GM23338 (cell line): ENCODE data around the gene GRIK4. TPM values are rescaled to one million over a fixed set of nuclear protein-coding genes. Genes with fewer than 3 reads are reported as not detected.

Source experiments
- ATAC-seq: fragments of 200-7000 bp; cut with Tn5 transposase; 3 replicates; pipeline ENCODE4 v1.9.1; 2020
- DNase-seq: peaks from one replicate; pipeline ENCODE4 v3.0.0-alpha.2; 2015; ENCODE audit warnings: low spot score
- H2AFZ ChIP-seq: fragments of 200-600 bp; sonication (generic); 2 replicates; pipeline ENCODE4 v1.8.0; 2016; ENCODE audit warnings: antibody characterized with exemption, mild to moderate bottlenecking, moderate library complexity
- H3F3A ChIP-seq: fragments of 200-600 bp; sonication (generic); replicated peaks from 2 replicates; pipeline ENCODE4 v1.8.0; 2017; ENCODE audit warnings: antibody characterized with exemption, mixed run types, low read depth
- H3K27ac ChIP-seq: fragments of 200-600 bp; sonication (generic); 2 replicates; pipeline ENCODE4 v1.6.1; 2016; ENCODE audit warnings: low read depth
- H3K27me3 ChIP-seq: fragments of 200-600 bp; sonication (generic); 2 replicates; pipeline ENCODE4 v1.8.0; 2016; ENCODE audit warnings: mild to moderate bottlenecking, mixed run types, moderate library complexity; ENCODE audit not compliant: insufficient read depth
- H3K36me3 ChIP-seq: fragments of 200-600 bp; sonication (generic); 2 replicates; pipeline ENCODE4 v1.8.0; 2016; ENCODE audit warnings: mild to moderate bottlenecking; ENCODE audit not compliant: insufficient read depth
- H3K4me1 ChIP-seq: fragments of 200-600 bp; sonication (generic); 2 replicates; pipeline ENCODE4 v1.8.0; 2016; ENCODE audit warnings: mild to moderate bottlenecking, moderate library complexity; ENCODE audit not compliant: insufficient read depth
- H3K4me2 ChIP-seq: fragments of 200-600 bp; sonication (generic); 2 replicates; pipeline ENCODE4 v1.7.1; 2017; ENCODE audit warnings: mixed run types
- H3K4me3 ChIP-seq: fragments of 200-600 bp; sonication (generic); 2 replicates; pipeline ENCODE4 v1.6.1; 2016; ENCODE audit warnings: mixed run types
- H3K79me2 ChIP-seq: fragments of 200-600 bp; sonication (generic); replicated peaks from 2 replicates; pipeline ENCODE4 v1.8.0; 2017; ENCODE audit warnings: mild to moderate bottlenecking; ENCODE audit not compliant: insufficient read depth
- H3K9me2 ChIP-seq: fragments of 200-600 bp; sonication (generic); 2 replicates; pipeline ENCODE4 v1.8.0; 2017; ENCODE audit not compliant: insufficient read depth
- H4K20me1 ChIP-seq: fragments of 200-600 bp; sonication (generic); replicated peaks from 2 replicates; pipeline ENCODE4 v1.8.0; 2017; ENCODE audit warnings: mild to moderate bottlenecking; ENCODE audit not compliant: insufficient read depth
- H3K27ac Mint-ChIP-seq: 2 replicates; pipeline ENCODE4 v1.8.0; 2020; ENCODE audit warnings: inconsistent platforms, mild to moderate bottlenecking, moderate library complexity, mixed read lengths
- H3K27me3 Mint-ChIP-seq: 3 replicates; pipeline ENCODE4 v1.8.0; 2022; ENCODE audit warnings: low read depth, mild to moderate bottlenecking, moderate library complexity, mixed read lengths, inconsistent platforms; ENCODE audit not compliant: insufficient read depth, poor library complexity
- H3K36me3 Mint-ChIP-seq: 3 replicates; pipeline ENCODE4 v1.8.0; 2021; ENCODE audit warnings: low read depth, mild to moderate bottlenecking, inconsistent platforms, moderate library complexity, mixed read lengths
- H3K4me1 Mint-ChIP-seq: 3 replicates; pipeline ENCODE4 v1.8.0; 2020; ENCODE audit warnings: mild to moderate bottlenecking, inconsistent platforms, mixed read lengths
- H3K4me3 Mint-ChIP-seq: 3 replicates; pipeline ENCODE4 v1.8.0; 2021; ENCODE audit warnings: moderate library complexity, mild to moderate bottlenecking, inconsistent platforms, mixed read lengths
- H3K9me3 Mint-ChIP-seq: 3 replicates; pipeline ENCODE4 v1.8.0; 2020; ENCODE audit warnings: moderate library complexity, mild to moderate bottlenecking, inconsistent platforms, mixed read lengths
- CREB1 ChIP-seq: fragments of 250-450 bp; sonication (Bioruptor Pico); IDR thresholded peaks from 2 replicates; pipeline ENCODE4 v1.5.0; 2020; ENCODE audit warnings: low read depth, mild to moderate bottlenecking, moderate library complexity
- CTCF ChIP-seq, 2 experiments: fragments of 200-600 bp in 1 of 2; sonication (generic) in 1 of 2; conservative IDR thresholded peaks; 2 replicates each; pipeline versions ENCODE4 v1.5.1 to v1.6.1; 2016 to 2017; ENCODE audit warnings: antibody characterized with exemption in 2 of 2, low read depth in 2 of 2, mild to moderate bottlenecking in 2 of 2, moderate library complexity in 1 of 2
- ETS1 ChIP-seq: IDR thresholded peaks from 2 replicates; pipeline ENCODE4 v1.6.1; 2016; ENCODE audit warnings: antibody characterized with exemption
- EZH2 ChIP-seq: fragments of 200-600 bp; sonication (generic); IDR thresholded peaks from one replicate; pipeline ENCODE4 v1.8.0; 2017; ENCODE audit warnings: antibody characterized with exemption, mild to moderate bottlenecking, low read depth; ENCODE audit not compliant: unreplicated experiment
- JUNB ChIP-seq: IDR thresholded peaks from one replicate; pipeline ENCODE4 v1.6.1; 2016; ENCODE audit warnings: antibody characterized with exemption; ENCODE audit not compliant: unreplicated experiment
- STAT1 ChIP-seq: IDR thresholded peaks from one replicate; pipeline ENCODE4 v1.6.1; 2016; ENCODE audit warnings: antibody characterized with exemption; ENCODE audit not compliant: unreplicated experiment
- ZNF114 ChIP-seq: fragments of 250-450 bp; sonication (Bioruptor Pico); IDR thresholded peaks from 2 replicates; pipeline ENCODE4 v1.5.0; 2020; ENCODE audit warnings: mild to moderate bottlenecking, moderate library complexity
- ZNF462 ChIP-seq: fragments of 250-450 bp; sonication (Bioruptor Pico); IDR thresholded peaks from 2 replicates; pipeline ENCODE4 v1.5.0; 2020; ENCODE audit warnings: mild to moderate bottlenecking, moderate library complexity
- polyA plus RNA-seq: library from polyadenylated mRNA; unstranded; fragments of >200 nt; fragmentation: Nextera tagmentation; extraction: Ambion mirVana; gene quantifications from 2 replicates; pipeline ENCODE4 v1.2.1, GENCODE V29; 2016
- total RNA-seq: library from RNA; depleted of rRNA; stranded (reverse); fragments of >200 nt; shearing (Covaris generic); gene quantifications from 2 replicates; pipeline ENCODE4 v1.2.3, GENCODE V29; 2014

Gene GRIK4
- total and polyA plus RNA-seq, 2 experiments from 2014 or later = 0.63 to 2.2 TPM

- H3K4me1 ChIP-seq = no peaks in the 10 kb centered on the region
- 0 out of 2 replicates have a peak, but pooled peaks cover 6% of the 10 kb centered on the region for H3K9me2 ChIP-seq
- no peaks in the 10 kb centered on the region for H3F3A ChIP-seq
- DNase-seq = no peak
- H4K20me1 ChIP-seq = no peaks in the 10 kb centered on the region
- Mint-ChIP-seq H3K36me3 (no peaks in the 10 kb centered on the region), H3K27me3 (peaks cover 2% of the 10 kb centered on the region), H3K27ac (no peak overlapping the region), H3K4me3 (no peak overlapping the region), H3K4me1 (no peaks in the 10 kb centered on the region; the same call in 2 of the 3 replicates), H3K9me3 (no peaks in the 10 kb centered on the region)
- H3K4me3 ChIP-seq = no peak overlapping the region
- no peaks in the 10 kb centered on the region for H3K79me2 ChIP-seq
- no peaks in the 10 kb centered on the region for H3K27me3 ChIP-seq
- H2AFZ ChIP-seq = no peak overlapping the region
- TF ChIP-seq JUNB (no peak), ZNF462 (CRISPR knock-in tag) (no peak), EZH2 (no peak), CREB1 (CRISPR knock-in tag) (no peak), ETS1 (no peak), CTCF (conservative IDR thresholded peaks at IDR 0.05; ENCODE audit: low read depth in 2 of 2) (no peak), STAT1 (no peak), ZNF114 (no peak)
- no peak overlapping the region for H3K27ac ChIP-seq
- no peak overlapping the region for H3K4me2 ChIP-seq
- no peaks in the 10 kb centered on the region for H3K36me3 ChIP-seq
- ATAC-seq = no peak
Measured at GRCh38 chr11:120814531-120815318, 303.2 kb downstream of the GRIK4 start.
